HFFc6 (cell line): Measurements from ENCODE around the gene DDX39A. TPM values are rescaled to one million over a fixed set of nuclear protein-coding genes. Genes with fewer than 3 reads are reported as not detected.

ENCODE experiments used
- DNase-seq: peaks from one replicate; pipeline ENCODE4 v3.0.0-alpha.2; 2018
- H3K27ac Mint-ChIP-seq: 2 replicates; pipeline ENCODE4 v1.8.0; 2020; ENCODE audit warnings: mild to moderate bottlenecking, mixed read lengths
- H3K27me3 Mint-ChIP-seq: 2 replicates; pipeline ENCODE4 v1.8.0; 2021; ENCODE audit warnings: mild to moderate bottlenecking, moderate library complexity, mixed read lengths; ENCODE audit not compliant: insufficient read depth
- H3K36me3 Mint-ChIP-seq: 2 replicates; pipeline ENCODE4 v1.8.0; 2021; ENCODE audit warnings: low read depth, mixed read lengths
- H3K4me1 Mint-ChIP-seq: 2 replicates; pipeline ENCODE4 v1.8.0; 2020; ENCODE audit warnings: low read depth, mixed read lengths
- H3K4me3 Mint-ChIP-seq: 2 replicates; pipeline ENCODE4 v1.8.0; 2020; ENCODE audit warnings: mild to moderate bottlenecking, moderate library complexity, mixed read lengths
- H3K9me3 Mint-ChIP-seq: 2 replicates; pipeline ENCODE4 v1.8.0; 2020; ENCODE audit warnings: mild to moderate bottlenecking, mixed read lengths
- CTCF ChIP-seq: fragments of 200-600 bp; sonication (generic); IDR thresholded peaks from 2 replicates; pipeline ENCODE4 v1.5.0; 2021; ENCODE audit warnings: antibody characterized with exemption, mild to moderate bottlenecking
- total RNA-seq, 6 experiments: library from RNA; stranded (reverse); fragmentation: NEBNext Ultra II Directional; extraction: Animal tissue kit (Norgen Biotek cat#: 25700); gene quantifications; 2 replicates in 1 of 6; 3 replicates in 5 of 6; pipeline ENCODE4 v1.2.3, GENCODE V29; 2021

Gene DDX39A
- total RNA-seq, 6 experiments from 2014 or later, result 52.5 to 82.7 (median 78.0) TPM

- TF ChIP-seq CTCF, result no peak
- Mint-ChIP-seq H3K9me3 (no peaks in the 10 kb centered on the region), H3K27me3 (peaks cover 2% of the 10 kb centered on the region; the same call in 1 of the 2 replicates), H3K36me3 (peaks cover 6% of the 10 kb centered on the region; the same call in 1 of the 2 replicates), H3K4me3 (no peak overlapping the region), H3K4me1 (peaks cover 31% of the 10 kb centered on the region), H3K27ac (no peak overlapping the region)
- DNase-seq, result no peak
These were observed 18.5 kb upstream of the DDX39A start for GRCh38 chr19:14437578-14438140.

GRCh38 chr19:14435320-14436050 is 16.3 kb upstream of the DDX39A start:
- no peak for TF ChIP-seq CTCF
- Mint-ChIP-seq H3K4me3 (peak overlapping the region; percentile 76), H3K9me3 (no peaks in the 10 kb centered on the region), H3K4me1 (peaks cover 34% of the 10 kb centered on the region), H3K27me3 (peaks cover 2% of the 10 kb centered on the region; the same call in 1 of the 2 replicates), H3K27ac (peak overlapping the region; percentile 76), H3K36me3 (no peaks in the 10 kb centered on the region)
- no peak for DNase-seq

- TF ChIP-seq CTCF, result no peak
- peak; percentile 54 for DNase-seq
- Mint-ChIP-seq H3K4me1 (peaks cover 27% of the 10 kb centered on the region), H3K9me3 (no peaks in the 10 kb centered on the region), H3K27me3 (peaks cover 2% of the 10 kb centered on the region; the same call in 1 of the 2 replicates), H3K27ac (peak overlapping the region; percentile 76), H3K36me3 (no peaks in the 10 kb centered on the region), H3K4me3 (peak overlapping the region; percentile 76)
These were observed 15.6 kb upstream of the DDX39A start for GRCh38 chr19:14434543-14435319.

- Mint-ChIP-seq H3K4me3 (peak overlapping the region; percentile 76), H3K27me3 (no peaks in the 10 kb centered on the region), H3K9me3 (no peaks in the 10 kb centered on the region), H3K36me3 (no peaks in the 10 kb centered on the region), H3K27ac (peak overlapping the region; percentile 76), H3K4me1 (peaks cover 20% of the 10 kb centered on the region)
- TF ChIP-seq CTCF, result 0 out of 2 replicates have a peak, but pooled peaks have one; percentile 17
- DNase-seq, result no peak
These were observed 14.7 kb upstream of the DDX39A start for GRCh38 chr19:14433554-14434501.
